GM23338 (cell line): Measurements from ENCODE around the gene CNTNAP5. TPM values are rescaled to one million over a fixed set of nuclear protein-coding genes. Genes with fewer than 3 reads are reported as not detected.

Experiments used
- ATAC-seq: fragments of 200-7000 bp; cut with Tn5 transposase; 3 replicates; pipeline ENCODE4 v1.9.1; 2020
- DNase-seq: peaks from one replicate; pipeline ENCODE4 v3.0.0-alpha.2; 2015; ENCODE audit warnings: low spot score
- H2AFZ ChIP-seq: fragments of 200-600 bp; sonication (generic); 2 replicates; pipeline ENCODE4 v1.8.0; 2016; ENCODE audit warnings: antibody characterized with exemption, mild to moderate bottlenecking, moderate library complexity
- H3F3A ChIP-seq: fragments of 200-600 bp; sonication (generic); replicated peaks from 2 replicates; pipeline ENCODE4 v1.8.0; 2017; ENCODE audit warnings: antibody characterized with exemption, mixed run types, low read depth
- H3K27ac ChIP-seq: fragments of 200-600 bp; sonication (generic); 2 replicates; pipeline ENCODE4 v1.6.1; 2016; ENCODE audit warnings: low read depth
- H3K27me3 ChIP-seq: fragments of 200-600 bp; sonication (generic); 2 replicates; pipeline ENCODE4 v1.8.0; 2016; ENCODE audit warnings: mild to moderate bottlenecking, mixed run types, moderate library complexity; ENCODE audit not compliant: insufficient read depth
- H3K36me3 ChIP-seq: fragments of 200-600 bp; sonication (generic); 2 replicates; pipeline ENCODE4 v1.8.0; 2016; ENCODE audit warnings: mild to moderate bottlenecking; ENCODE audit not compliant: insufficient read depth
- H3K4me1 ChIP-seq: fragments of 200-600 bp; sonication (generic); 2 replicates; pipeline ENCODE4 v1.8.0; 2016; ENCODE audit warnings: mild to moderate bottlenecking, moderate library complexity; ENCODE audit not compliant: insufficient read depth
- H3K4me2 ChIP-seq: fragments of 200-600 bp; sonication (generic); 2 replicates; pipeline ENCODE4 v1.7.1; 2017; ENCODE audit warnings: mixed run types
- H3K4me3 ChIP-seq: fragments of 200-600 bp; sonication (generic); 2 replicates; pipeline ENCODE4 v1.6.1; 2016; ENCODE audit warnings: mixed run types
- H3K79me2 ChIP-seq: fragments of 200-600 bp; sonication (generic); replicated peaks from 2 replicates; pipeline ENCODE4 v1.8.0; 2017; ENCODE audit warnings: mild to moderate bottlenecking; ENCODE audit not compliant: insufficient read depth
- H3K9me2 ChIP-seq: fragments of 200-600 bp; sonication (generic); 2 replicates; pipeline ENCODE4 v1.8.0; 2017; ENCODE audit not compliant: insufficient read depth
- H4K20me1 ChIP-seq: fragments of 200-600 bp; sonication (generic); replicated peaks from 2 replicates; pipeline ENCODE4 v1.8.0; 2017; ENCODE audit warnings: mild to moderate bottlenecking; ENCODE audit not compliant: insufficient read depth
- H3K27ac Mint-ChIP-seq: 2 replicates; pipeline ENCODE4 v1.8.0; 2020; ENCODE audit warnings: inconsistent platforms, mild to moderate bottlenecking, moderate library complexity, mixed read lengths
- H3K27me3 Mint-ChIP-seq: 3 replicates; pipeline ENCODE4 v1.8.0; 2022; ENCODE audit warnings: low read depth, mild to moderate bottlenecking, moderate library complexity, mixed read lengths, inconsistent platforms; ENCODE audit not compliant: insufficient read depth, poor library complexity
- H3K36me3 Mint-ChIP-seq: 3 replicates; pipeline ENCODE4 v1.8.0; 2021; ENCODE audit warnings: low read depth, mild to moderate bottlenecking, inconsistent platforms, moderate library complexity, mixed read lengths
- H3K4me1 Mint-ChIP-seq: 3 replicates; pipeline ENCODE4 v1.8.0; 2020; ENCODE audit warnings: mild to moderate bottlenecking, inconsistent platforms, mixed read lengths
- H3K4me3 Mint-ChIP-seq: 3 replicates; pipeline ENCODE4 v1.8.0; 2021; ENCODE audit warnings: moderate library complexity, mild to moderate bottlenecking, inconsistent platforms, mixed read lengths
- H3K9me3 Mint-ChIP-seq: 3 replicates; pipeline ENCODE4 v1.8.0; 2020; ENCODE audit warnings: moderate library complexity, mild to moderate bottlenecking, inconsistent platforms, mixed read lengths
- CREB1 ChIP-seq: fragments of 250-450 bp; sonication (Bioruptor Pico); IDR thresholded peaks from 2 replicates; pipeline ENCODE4 v1.5.0; 2020; ENCODE audit warnings: low read depth, mild to moderate bottlenecking, moderate library complexity
- EZH2 ChIP-seq: fragments of 200-600 bp; sonication (generic); IDR thresholded peaks from one replicate; pipeline ENCODE4 v1.8.0; 2017; ENCODE audit warnings: antibody characterized with exemption, mild to moderate bottlenecking, low read depth; ENCODE audit not compliant: unreplicated experiment
- EZH2phosphoT487 ChIP-seq: fragments of 200-600 bp; sonication (generic); IDR thresholded peaks from one replicate; pipeline ENCODE4 v1.8.1; 2018; ENCODE audit warnings: antibody characterized with exemption; ENCODE audit not compliant: unreplicated experiment
- JUNB ChIP-seq: IDR thresholded peaks from one replicate; pipeline ENCODE4 v1.6.1; 2016; ENCODE audit warnings: antibody characterized with exemption; ENCODE audit not compliant: unreplicated experiment
- NANOG ChIP-seq: IDR thresholded peaks from 2 replicates; pipeline ENCODE4 v1.6.1; 2016; ENCODE audit warnings: antibody characterized with exemption, borderline replicate concordance
- POLR2AphosphoS5 ChIP-seq: IDR thresholded peaks from 2 replicates; pipeline ENCODE4 v1.6.1; 2016; ENCODE audit warnings: antibody characterized with exemption, low read depth
- STAT1 ChIP-seq: IDR thresholded peaks from one replicate; pipeline ENCODE4 v1.6.1; 2016; ENCODE audit warnings: antibody characterized with exemption; ENCODE audit not compliant: unreplicated experiment
- ZNF114 ChIP-seq: fragments of 250-450 bp; sonication (Bioruptor Pico); IDR thresholded peaks from 2 replicates; pipeline ENCODE4 v1.5.0; 2020; ENCODE audit warnings: mild to moderate bottlenecking, moderate library complexity
- ZNF331 ChIP-seq: fragments of 250-450 bp; sonication (Bioruptor Pico); IDR thresholded peaks from 2 replicates; pipeline ENCODE4 v1.5.0; 2020; ENCODE audit warnings: low read depth, mild to moderate bottlenecking, moderate library complexity
- polyA plus RNA-seq: library from polyadenylated mRNA; unstranded; fragments of >200 nt; fragmentation: Nextera tagmentation; extraction: Ambion mirVana; gene quantifications from 2 replicates; pipeline ENCODE4 v1.2.1, GENCODE V29; 2016
- total RNA-seq: library from RNA; depleted of rRNA; stranded (reverse); fragments of >200 nt; shearing (Covaris generic); gene quantifications from 2 replicates; pipeline ENCODE4 v1.2.3, GENCODE V29; 2014
- TF ChIP-seq, protein P1 (sequence below), 2 experiments: fragments of 200-600 bp in 1 of 2; sonication (generic) in 1 of 2; conservative IDR thresholded peaks; 2 replicates each; pipeline versions ENCODE4 v1.5.1 to v1.6.1; 2016 to 2017; ENCODE audit warnings: antibody characterized with exemption in 2 of 2, low read depth in 2 of 2, mild to moderate bottlenecking in 2 of 2, moderate library complexity in 1 of 2
- TF ChIP-seq, protein P2 (sequence below): IDR thresholded peaks from 2 replicates; pipeline ENCODE4 v1.6.1; 2016; ENCODE audit warnings: antibody characterized with exemption
- TF ChIP-seq, protein P3 (sequence below): fragments of 250-450 bp; sonication (Bioruptor Pico); IDR thresholded peaks from 2 replicates; pipeline ENCODE4 v1.5.0; 2020; ENCODE audit warnings: mild to moderate bottlenecking, moderate library complexity
- TF ChIP-seq, protein P4 (sequence below): IDR thresholded peaks from one replicate; pipeline ENCODE4 v1.6.1; 2018; ENCODE audit warnings: antibody characterized with exemption; ENCODE audit not compliant: unreplicated experiment

CNTNAP5 gene
- total and polyA plus RNA-seq, 2 experiments from 2014 or later = 0.49 to 0.50 TPM

DNA sequence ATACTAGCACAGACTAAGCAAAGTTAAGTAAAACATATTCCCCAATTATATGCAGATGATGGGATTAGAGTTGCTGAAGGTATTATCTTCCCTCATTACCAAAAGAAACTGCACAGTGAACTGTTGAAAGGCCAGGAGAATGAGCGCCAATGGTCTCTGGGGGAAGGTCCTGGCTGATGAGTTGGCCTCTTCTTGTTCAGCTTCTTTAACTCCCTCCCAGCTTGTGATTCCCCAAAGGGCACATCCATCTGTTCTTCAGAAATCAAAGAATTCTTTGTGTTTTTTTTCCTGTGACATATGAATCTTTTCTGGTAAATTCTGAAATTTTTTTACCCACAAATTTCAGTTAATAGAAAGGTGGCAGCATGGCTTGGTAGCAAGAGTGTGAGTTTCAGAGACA, 667.6 kb downstream of the CNTNAP5 start:
- no peak overlapping the region for H3K27ac ChIP-seq
- H3F3A ChIP-seq = no peaks in the 10 kb centered on the region
- H3K9me2 ChIP-seq = no peaks in the 10 kb centered on the region
- H4K20me1 ChIP-seq = no peaks in the 10 kb centered on the region
- H3K36me3 ChIP-seq = no peaks in the 10 kb centered on the region
- H3K4me3 ChIP-seq = no peak overlapping the region
- H3K4me1 ChIP-seq = no peaks in the 10 kb centered on the region
- Mint-ChIP-seq H3K36me3 (peaks cover 5% of the 10 kb centered on the region; the same call in 2 of the 3 replicates), H3K27ac (no peak overlapping the region), H3K4me1 (no peaks in the 10 kb centered on the region), H3K9me3 (peaks cover 15% of the 10 kb centered on the region), H3K4me3 (no peak overlapping the region), H3K27me3 (no peaks in the 10 kb centered on the region)
- DNase-seq = no peak
- H3K79me2 ChIP-seq = no peaks in the 10 kb centered on the region
- no peaks in the 10 kb centered on the region for H3K27me3 ChIP-seq
- no peak for ATAC-seq
- H2AFZ ChIP-seq = no peak overlapping the region
- TF ChIP-seq, protein P1, sequence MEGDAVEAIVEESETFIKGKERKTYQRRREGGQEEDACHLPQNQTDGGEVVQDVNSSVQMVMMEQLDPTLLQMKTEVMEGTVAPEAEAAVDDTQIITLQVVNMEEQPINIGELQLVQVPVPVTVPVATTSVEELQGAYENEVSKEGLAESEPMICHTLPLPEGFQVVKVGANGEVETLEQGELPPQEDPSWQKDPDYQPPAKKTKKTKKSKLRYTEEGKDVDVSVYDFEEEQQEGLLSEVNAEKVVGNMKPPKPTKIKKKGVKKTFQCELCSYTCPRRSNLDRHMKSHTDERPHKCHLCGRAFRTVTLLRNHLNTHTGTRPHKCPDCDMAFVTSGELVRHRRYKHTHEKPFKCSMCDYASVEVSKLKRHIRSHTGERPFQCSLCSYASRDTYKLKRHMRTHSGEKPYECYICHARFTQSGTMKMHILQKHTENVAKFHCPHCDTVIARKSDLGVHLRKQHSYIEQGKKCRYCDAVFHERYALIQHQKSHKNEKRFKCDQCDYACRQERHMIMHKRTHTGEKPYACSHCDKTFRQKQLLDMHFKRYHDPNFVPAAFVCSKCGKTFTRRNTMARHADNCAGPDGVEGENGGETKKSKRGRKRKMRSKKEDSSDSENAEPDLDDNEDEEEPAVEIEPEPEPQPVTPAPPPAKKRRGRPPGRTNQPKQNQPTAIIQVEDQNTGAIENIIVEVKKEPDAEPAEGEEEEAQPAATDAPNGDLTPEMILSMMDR (conservative IDR thresholded peaks at IDR 0.05; ENCODE audit: low read depth in 2 of 2) = no peak
- TF ChIP-seq POLR2AphosphoS5 (no peak), EZH2phosphoT487 (no peak), JUNB (no peak), EZH2 (no peak), NANOG (no peak), ZNF331 (no peak), CREB1 (no peak), ZNF114 (CRISPR knock-in tag) (no peak), STAT1 (no peak)
- TF ChIP-seq, protein P2, sequence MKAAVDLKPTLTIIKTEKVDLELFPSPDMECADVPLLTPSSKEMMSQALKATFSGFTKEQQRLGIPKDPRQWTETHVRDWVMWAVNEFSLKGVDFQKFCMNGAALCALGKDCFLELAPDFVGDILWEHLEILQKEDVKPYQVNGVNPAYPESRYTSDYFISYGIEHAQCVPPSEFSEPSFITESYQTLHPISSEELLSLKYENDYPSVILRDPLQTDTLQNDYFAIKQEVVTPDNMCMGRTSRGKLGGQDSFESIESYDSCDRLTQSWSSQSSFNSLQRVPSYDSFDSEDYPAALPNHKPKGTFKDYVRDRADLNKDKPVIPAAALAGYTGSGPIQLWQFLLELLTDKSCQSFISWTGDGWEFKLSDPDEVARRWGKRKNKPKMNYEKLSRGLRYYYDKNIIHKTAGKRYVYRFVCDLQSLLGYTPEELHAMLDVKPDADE = no peak
- TF ChIP-seq, protein P3, sequence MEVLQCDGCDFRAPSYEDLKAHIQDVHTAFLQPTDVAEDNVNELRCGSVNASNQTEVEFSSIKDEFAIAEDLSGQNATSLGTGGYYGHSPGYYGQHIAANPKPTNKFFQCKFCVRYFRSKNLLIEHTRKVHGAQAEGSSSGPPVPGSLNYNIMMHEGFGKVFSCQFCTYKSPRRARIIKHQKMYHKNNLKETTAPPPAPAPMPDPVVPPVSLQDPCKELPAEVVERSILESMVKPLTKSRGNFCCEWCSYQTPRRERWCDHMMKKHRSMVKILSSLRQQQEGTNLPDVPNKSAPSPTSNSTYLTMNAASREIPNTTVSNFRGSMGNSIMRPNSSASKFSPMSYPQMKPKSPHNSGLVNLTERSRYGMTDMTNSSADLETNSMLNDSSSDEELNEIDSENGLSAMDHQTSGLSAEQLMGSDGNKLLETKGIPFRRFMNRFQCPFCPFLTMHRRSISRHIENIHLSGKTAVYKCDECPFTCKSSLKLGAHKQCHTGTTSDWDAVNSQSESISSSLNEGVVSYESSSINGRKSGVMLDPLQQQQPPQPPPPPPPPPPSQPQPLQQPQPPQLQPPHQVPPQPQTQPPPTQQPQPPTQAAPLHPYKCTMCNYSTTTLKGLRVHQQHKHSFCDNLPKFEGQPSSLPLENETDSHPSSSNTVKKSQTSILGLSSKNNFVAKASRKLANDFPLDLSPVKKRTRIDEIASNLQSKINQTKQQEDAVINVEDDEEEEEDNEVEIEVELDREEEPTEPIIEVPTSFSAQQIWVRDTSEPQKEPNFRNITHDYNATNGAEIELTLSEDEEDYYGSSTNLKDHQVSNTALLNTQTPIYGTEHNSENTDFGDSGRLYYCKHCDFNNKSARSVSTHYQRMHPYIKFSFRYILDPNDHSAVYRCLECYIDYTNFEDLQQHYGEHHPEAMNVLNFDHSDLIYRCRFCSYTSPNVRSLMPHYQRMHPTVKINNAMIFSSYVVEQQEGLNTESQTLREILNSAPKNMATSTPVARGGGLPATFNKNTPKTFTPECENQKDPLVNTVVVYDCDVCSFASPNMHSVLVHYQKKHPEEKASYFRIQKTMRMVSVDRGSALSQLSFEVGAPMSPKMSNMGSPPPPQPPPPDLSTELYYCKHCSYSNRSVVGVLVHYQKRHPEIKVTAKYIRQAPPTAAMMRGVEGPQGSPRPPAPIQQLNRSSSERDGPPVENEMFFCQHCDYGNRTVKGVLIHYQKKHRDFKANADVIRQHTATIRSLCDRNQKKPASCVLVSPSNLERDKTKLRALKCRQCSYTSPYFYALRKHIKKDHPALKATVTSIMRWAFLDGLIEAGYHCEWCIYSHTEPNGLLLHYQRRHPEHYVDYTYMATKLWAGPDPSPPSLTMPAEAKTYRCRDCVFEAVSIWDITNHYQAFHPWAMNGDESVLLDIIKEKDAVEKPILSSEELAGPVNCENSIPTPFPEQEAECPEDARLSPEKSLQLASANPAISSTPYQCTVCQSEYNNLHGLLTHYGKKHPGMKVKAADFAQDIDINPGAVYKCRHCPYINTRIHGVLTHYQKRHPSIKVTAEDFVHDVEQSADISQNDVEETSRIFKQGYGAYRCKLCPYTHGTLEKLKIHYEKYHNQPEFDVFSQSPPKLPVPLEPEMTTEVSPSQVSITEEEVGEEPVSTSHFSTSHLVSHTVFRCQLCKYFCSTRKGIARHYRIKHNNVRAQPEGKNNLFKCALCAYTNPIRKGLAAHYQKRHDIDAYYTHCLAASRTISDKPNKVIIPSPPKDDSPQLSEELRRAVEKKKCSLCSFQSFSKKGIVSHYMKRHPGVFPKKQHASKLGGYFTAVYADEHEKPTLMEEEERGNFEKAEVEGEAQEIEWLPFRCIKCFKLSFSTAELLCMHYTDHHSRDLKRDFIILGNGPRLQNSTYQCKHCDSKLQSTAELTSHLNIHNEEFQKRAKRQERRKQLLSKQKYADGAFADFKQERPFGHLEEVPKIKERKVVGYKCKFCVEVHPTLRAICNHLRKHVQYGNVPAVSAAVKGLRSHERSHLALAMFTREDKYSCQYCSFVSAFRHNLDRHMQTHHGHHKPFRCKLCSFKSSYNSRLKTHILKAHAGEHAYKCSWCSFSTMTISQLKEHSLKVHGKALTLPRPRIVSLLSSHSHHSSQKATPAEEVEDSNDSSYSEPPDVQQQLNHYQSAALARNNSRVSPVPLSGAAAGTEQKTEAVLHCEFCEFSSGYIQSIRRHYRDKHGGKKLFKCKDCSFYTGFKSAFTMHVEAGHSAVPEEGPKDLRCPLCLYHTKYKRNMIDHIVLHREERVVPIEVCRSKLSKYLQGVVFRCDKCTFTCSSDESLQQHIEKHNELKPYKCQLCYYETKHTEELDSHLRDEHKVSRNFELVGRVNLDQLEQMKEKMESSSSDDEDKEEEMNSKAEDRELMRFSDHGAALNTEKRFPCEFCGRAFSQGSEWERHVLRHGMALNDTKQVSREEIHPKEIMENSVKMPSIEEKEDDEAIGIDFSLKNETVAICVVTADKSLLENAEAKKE (CRISPR knock-in tag) = no peak
- TF ChIP-seq, protein P4, sequence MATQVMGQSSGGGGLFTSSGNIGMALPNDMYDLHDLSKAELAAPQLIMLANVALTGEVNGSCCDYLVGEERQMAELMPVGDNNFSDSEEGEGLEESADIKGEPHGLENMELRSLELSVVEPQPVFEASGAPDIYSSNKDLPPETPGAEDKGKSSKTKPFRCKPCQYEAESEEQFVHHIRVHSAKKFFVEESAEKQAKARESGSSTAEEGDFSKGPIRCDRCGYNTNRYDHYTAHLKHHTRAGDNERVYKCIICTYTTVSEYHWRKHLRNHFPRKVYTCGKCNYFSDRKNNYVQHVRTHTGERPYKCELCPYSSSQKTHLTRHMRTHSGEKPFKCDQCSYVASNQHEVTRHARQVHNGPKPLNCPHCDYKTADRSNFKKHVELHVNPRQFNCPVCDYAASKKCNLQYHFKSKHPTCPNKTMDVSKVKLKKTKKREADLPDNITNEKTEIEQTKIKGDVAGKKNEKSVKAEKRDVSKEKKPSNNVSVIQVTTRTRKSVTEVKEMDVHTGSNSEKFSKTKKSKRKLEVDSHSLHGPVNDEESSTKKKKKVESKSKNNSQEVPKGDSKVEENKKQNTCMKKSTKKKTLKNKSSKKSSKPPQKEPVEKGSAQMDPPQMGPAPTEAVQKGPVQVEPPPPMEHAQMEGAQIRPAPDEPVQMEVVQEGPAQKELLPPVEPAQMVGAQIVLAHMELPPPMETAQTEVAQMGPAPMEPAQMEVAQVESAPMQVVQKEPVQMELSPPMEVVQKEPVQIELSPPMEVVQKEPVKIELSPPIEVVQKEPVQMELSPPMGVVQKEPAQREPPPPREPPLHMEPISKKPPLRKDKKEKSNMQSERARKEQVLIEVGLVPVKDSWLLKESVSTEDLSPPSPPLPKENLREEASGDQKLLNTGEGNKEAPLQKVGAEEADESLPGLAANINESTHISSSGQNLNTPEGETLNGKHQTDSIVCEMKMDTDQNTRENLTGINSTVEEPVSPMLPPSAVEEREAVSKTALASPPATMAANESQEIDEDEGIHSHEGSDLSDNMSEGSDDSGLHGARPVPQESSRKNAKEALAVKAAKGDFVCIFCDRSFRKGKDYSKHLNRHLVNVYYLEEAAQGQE = no peak
- H3K4me2 ChIP-seq = no peak overlapping the region
